Adrenal gland (tissue), 12 donors: ENCODE measurements around the gene KCNH1. TPM values are rescaled to one million over a fixed set of nuclear protein-coding genes. Genes with fewer than 3 reads are reported as not detected.

Experiments
- DNase-seq, 7 donors: peaks; one replicate each; pipeline ENCODE4 v3.0.0-alpha.2; 2019 to 2020
- H3K27ac ChIP-seq, 5 donors: fragments of 200-600 bp; sonication (generic) in 4 of 5; 1 replicate in 3 of 5; 2 replicates in 2 of 5; pipeline versions ENCODE4 v1.5.1 to v1.8.0; 2016 to 2020; ENCODE audit warnings: mild to moderate bottlenecking in 1 of 5
- H3K27me3 ChIP-seq: fragments of 200-600 bp; 2 replicates; pipeline ENCODE4 v1.8.0; 2021
- H3K36me3 ChIP-seq, 2 donors: fragments of 200-600 bp; replicated peaks in 1 of 2; 1 replicate in 1 of 2; 2 replicates in 1 of 2; pipeline versions ENCODE4 v1.5.1 to v1.8.0; 2018 to 2022
- H3K4me1 ChIP-seq, 2 donors: fragments of 200-600 bp; replicated peaks in 1 of 2; 1 replicate in 1 of 2; 2 replicates in 1 of 2; pipeline versions ENCODE4 v1.5.1 to v1.8.0; 2018 to 2021
- H3K4me3 ChIP-seq, 4 donors: fragments of 200-600 bp; sonication (generic) in 3 of 4; one replicate each; pipeline ENCODE4 v1.5.1; 2016 to 2018
- H3K9me3 ChIP-seq, 3 donors: fragments of 200-600 bp; sonication (generic) in 1 of 3; replicated peaks in 1 of 3; 1 replicate in 2 of 3; 2 replicates in 1 of 3; pipeline versions ENCODE4 v1.5.1 to v1.8.0; 2016 to 2021
- CTCF ChIP-seq, 6 experiments: fragments of 450-650 bp in 4 of 6; fragments of 200-600 bp in 2 of 6; sonication (generic) in 1 of 6; IDR thresholded peaks; 1 replicate in 5 of 6; 2 replicates in 1 of 6; pipeline versions ENCODE4 v1.5.1 to v1.8.0; 2016 to 2021; ENCODE audit warnings: antibody characterized with exemption in 6 of 6, mild to moderate bottlenecking in 2 of 6, moderate library complexity in 1 of 6
- POLR2A ChIP-seq, 2 donors: fragments of 450-650 bp; IDR thresholded peaks; one replicate each; pipeline ENCODE4 v1.6.1; 2017; ENCODE audit warnings: antibody characterized with exemption in 2 of 2, mild to moderate bottlenecking in 2 of 2, moderate library complexity in 1 of 2
- WGBS, 4 donors: extraction: QIAGEN DNeasy Blood & Tissue Kit in 2 of 4; methylation state at CpG; one replicate each; pipeline versions ENCODE4 v1.1.5 to v1.1.7; 2013 to 2017; 5-methylcytosine and 5-hydroxymethylcytosine counted together
- intact Hi-C, 2 donors: fragments of 100-400 bp; cut with DNase I; formaldehyde crosslinking; loops; one replicate each; pipeline versions ENCODE4 v1.14.1 to v1.15.0; 2022 to 2023
- polyA plus RNA-seq, 3 donors: library from polyadenylated mRNA; stranded (reverse); fragments of 200-250 nt in 2 of 3; fragments of 350-450 nt in 1 of 3; fragmentation: Illumina TruSeq in 1 of 3; extraction: RNeasy Lipid Tissue Mini Kit (QIAGEN cat#74804) in 1 of 3; gene quantifications; one replicate each; pipeline ENCODE4 v1.2.3, GENCODE V29; 2013 to 2014
- total RNA-seq, 9 donors: library from RNA; depleted of rRNA in 4 of 9; stranded (reverse); fragments of >200 nt in 4 of 9; fragments of 120-200 nt in 1 of 9; fragmentation: NEBNext Ultra II Directional in 1 of 9; extraction: Animal tissue kit (Norgen Biotek cat#: 25700) in 1 of 9; gene quantifications; one replicate each; pipeline versions ENCODE4 v1.1.0 to v1.2.4, GENCODE V29; 2013 to 2023
- donor health status: healthy with polysubstance abuse.
- donor health status: Bipolar disorder and iron deficiency.
- donor health status: DM: yes; HTN: yes; CAD: no.
- donor health status: DM: no; HTN: no; CAD: no.
- donor health status: DM: no; HTN: no; CAD: no.
- donor health status: DM: yes; HTN: yes; CAD: no.

KCNH1 gene
- total and polyA plus RNA-seq, 12 donors = 0.15 to 2.2 (median 0.73) TPM; not detected in 4

GRCh38 chr1:210937846-210938245, 196.1 kb downstream of the KCNH1 start:
- intact Hi-C loops = no loop called here

GRCh38 chr1:210935905-210936304, 198.0 kb downstream of the KCNH1 start:
- Histone ChIP-seq H3K36me3 (no peaks in the 10 kb centered on the region), H3K4me3 (no peak overlapping the region), H3K27ac (no peak overlapping the region), H3K4me1 (no peaks in the 10 kb centered on the region), H3K27me3 (no peaks in the 10 kb centered on the region), H3K9me3 (no peaks in the 10 kb centered on the region)
- 74 to 78% (median 75%) methylated on average over 4 of the region's 4 CpGs for WGBS, 4 donors
- intact Hi-C loops = no loop called here
- DNase-seq = no peak
- TF ChIP-seq POLR2A (IDR thresholded peaks at IDR 0.05) (no peak), CTCF (IDR thresholded peaks at IDR 0.05) (no peak)

More at GRCh38 chr1:210937846-210938245, 196.1 kb downstream of the KCNH1 start:
- H3K27ac ChIP-seq = no peak overlapping the region
- no peak for DNase-seq
- no peaks in the 10 kb centered on the region for H3K4me1 ChIP-seq
- H3K27me3 ChIP-seq = no peaks in the 10 kb centered on the region
- TF ChIP-seq POLR2A (IDR thresholded peaks at IDR 0.05) (no peak), CTCF (IDR thresholded peaks at IDR 0.05) (no peak)
- H3K4me3 ChIP-seq = no peak overlapping the region
- H3K9me3 ChIP-seq = no peaks in the 10 kb centered on the region
- no peaks in the 10 kb centered on the region for H3K36me3 ChIP-seq

- H3K36me3 ChIP-seq = no peaks in the 10 kb centered on the region
- no peaks in the 10 kb centered on the region for H3K9me3 ChIP-seq
- TF ChIP-seq CTCF (IDR thresholded peaks at IDR 0.05) (no peak), POLR2A (IDR thresholded peaks at IDR 0.05) (no peak)
- no peak overlapping the region for H3K4me3 ChIP-seq
- no peak overlapping the region for H3K27ac ChIP-seq
- no peaks in the 10 kb centered on the region for H3K4me1 ChIP-seq
- DNase-seq = no peak
- H3K27me3 ChIP-seq = no peaks in the 10 kb centered on the region
- intact Hi-C loops = no loop called here
These were observed 201.8 kb downstream of the KCNH1 start for GRCh38 chr1:210932104-210932503.

GRCh38 chr1:210922666-210923065, 211.3 kb downstream of the KCNH1 start:
- Histone ChIP-seq H3K36me3 (no peaks in the 10 kb centered on the region), H3K27ac (no peak overlapping the region), H3K27me3 (no peaks in the 10 kb centered on the region), H3K4me1 (no peaks in the 10 kb centered on the region), H3K4me3 (no peak overlapping the region), H3K9me3 (no peaks in the 10 kb centered on the region)
- TF ChIP-seq CTCF (IDR thresholded peaks at IDR 0.05) (no peak), POLR2A (IDR thresholded peaks at IDR 0.05) (no peak)
- intact Hi-C loops = no loop called here
- DNase-seq = no peak
